Mammary epithelial cell (primary cell): ENCODE results near the gene TFAP2E.

ENCODE experiments used
- CTCF ChIP-seq, 2 donors: IDR thresholded peaks in 1 of 2; conservative IDR thresholded peaks in 1 of 2; 2 replicates each; pipeline ENCODE4 v1.5.1; 2011 to 2012; ENCODE audit warnings: inconsistent platforms in 2 of 2, low read length in 2 of 2, mild to moderate bottlenecking in 2 of 2, control low read depth in 1 of 2, low read depth in 1 of 2; ENCODE audit not compliant: insufficient read depth in 1 of 2; ENCODE audit errors: extremely low read depth in 1 of 2
- EZH2 ChIP-seq: IDR thresholded peaks from 2 replicates; pipeline ENCODE4 v1.6.1; 2012; ENCODE audit warnings: low read length, inconsistent platforms, borderline replicate concordance

GRCh38 chr1:35555212-35555584 lies 17.9 kb upstream of the TFAP2E start:
- TF ChIP-seq CTCF (conservative IDR thresholded peaks at IDR 0.05 in 1 of 2, IDR thresholded peaks at IDR 0.05 in 1 of 2; ENCODE audit: extremely low read depth in 1 of 2, insufficient read depth in 1 of 2, low read depth in 1 of 2, low read length in 2 of 2): no peak
- no peak for TF ChIP-seq EZH2
